HG02571 (cell line): ENCODE measurements around the gene PDE6A.
A peak's percentile ranks its signal among the peaks of the same experiment; 100 is the strongest.
"Not testable (repeated sequence)": the region's sequence is repeated elsewhere in the genome, so short reads cannot be mapped to it uniquely, and the experiment has no call there.

ENCODE experiments used
- ATAC-seq: cut with Tn5 transposase; IDR thresholded peaks from one replicate; pipeline ENCODE4 v1.9.1; 2021; ENCODE audit warnings: mild to moderate bottlenecking, moderate library complexity; ENCODE audit not compliant: unreplicated experiment

The PDE6A gene

DNA sequence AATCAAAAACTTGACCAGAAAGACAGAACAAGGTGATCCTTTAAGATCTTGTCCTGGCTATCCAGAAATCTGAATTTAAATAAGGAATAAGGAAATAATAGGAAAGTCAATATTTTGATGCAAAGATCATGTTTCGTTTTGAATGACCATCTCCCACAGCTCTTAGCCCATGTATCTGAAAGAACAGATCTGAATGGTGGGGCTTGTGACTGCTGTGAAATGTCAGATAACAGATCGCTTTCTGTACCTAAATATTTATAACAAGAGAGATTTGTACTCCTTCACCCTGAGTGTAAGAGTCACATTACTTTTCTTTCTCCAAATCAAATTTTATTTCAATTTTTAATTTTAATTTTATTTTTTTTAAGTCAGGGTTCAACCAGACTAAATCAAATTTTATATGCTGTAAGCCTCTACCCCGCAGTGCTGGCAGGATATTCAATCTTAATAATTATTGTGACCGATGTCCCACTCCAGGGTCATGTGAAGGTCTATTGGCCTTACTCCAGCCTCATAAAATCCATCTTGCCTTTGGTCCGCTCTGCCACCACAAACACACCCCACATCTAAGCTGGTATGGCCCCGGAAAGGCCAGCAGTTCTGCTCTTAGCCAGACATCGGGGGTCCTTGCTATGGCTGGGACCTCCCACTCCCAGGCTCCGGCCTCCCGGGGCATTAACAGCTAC lies 9.0 kb upstream of the PDE6A start:
- ATAC-seq, result no peak

GRCh38 chr5:149951138-149951749 lies 6.7 kb upstream of the PDE6A start:
- ATAC-seq, result no peak

- no peak for ATAC-seq
These were observed 4.4 kb upstream of the PDE6A start for GRCh38 chr5:149948993-149949392.

- ATAC-seq, result no peak
These were observed 1.5 kb upstream of the PDE6A start for GRCh38 chr5:149946118-149946517.

- not testable (repeated sequence) for ATAC-seq
These were observed 1.2 kb downstream of the PDE6A start for GRCh38 chr5:149943177-149943949.

- ATAC-seq, result not testable (repeated sequence)
These were observed 1.8 kb downstream of the PDE6A start for GRCh38 chr5:149942741-149943169.

DNA sequence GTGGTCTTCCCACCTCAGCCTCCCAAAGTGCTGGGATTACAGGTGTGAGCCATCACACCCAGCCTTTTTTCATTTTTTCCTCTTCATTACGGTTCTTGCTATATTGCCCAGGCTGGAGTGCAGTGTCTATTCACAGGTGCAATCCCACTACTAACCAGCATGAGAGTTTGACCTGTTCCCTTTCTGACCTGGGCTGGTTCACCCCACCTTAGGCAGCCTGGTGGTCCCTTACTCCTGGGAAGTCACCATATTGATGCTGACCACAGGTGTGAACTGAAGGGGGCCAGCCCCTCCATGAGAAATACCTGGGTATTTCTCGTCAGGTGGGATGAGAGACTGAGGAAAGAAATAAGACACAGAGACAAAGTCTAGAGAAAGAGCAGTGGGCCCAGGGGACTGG lies 2.4 kb downstream of the PDE6A start:
- ATAC-seq, result no peak

GRCh38 chr5:149941795-149942194 lies 2.8 kb downstream of the PDE6A start:
- no peak for ATAC-seq

GRCh38 chr5:149940941-149941644 lies 3.5 kb downstream of the PDE6A start:
- ATAC-seq, result no peak

- peak; percentile 59 for ATAC-seq
These were observed 4.5 kb downstream of the PDE6A start for GRCh38 chr5:149940077-149940574.

- no peak for ATAC-seq
These were observed 5.0 kb downstream of the PDE6A start for GRCh38 chr5:149939546-149939945.

DNA sequence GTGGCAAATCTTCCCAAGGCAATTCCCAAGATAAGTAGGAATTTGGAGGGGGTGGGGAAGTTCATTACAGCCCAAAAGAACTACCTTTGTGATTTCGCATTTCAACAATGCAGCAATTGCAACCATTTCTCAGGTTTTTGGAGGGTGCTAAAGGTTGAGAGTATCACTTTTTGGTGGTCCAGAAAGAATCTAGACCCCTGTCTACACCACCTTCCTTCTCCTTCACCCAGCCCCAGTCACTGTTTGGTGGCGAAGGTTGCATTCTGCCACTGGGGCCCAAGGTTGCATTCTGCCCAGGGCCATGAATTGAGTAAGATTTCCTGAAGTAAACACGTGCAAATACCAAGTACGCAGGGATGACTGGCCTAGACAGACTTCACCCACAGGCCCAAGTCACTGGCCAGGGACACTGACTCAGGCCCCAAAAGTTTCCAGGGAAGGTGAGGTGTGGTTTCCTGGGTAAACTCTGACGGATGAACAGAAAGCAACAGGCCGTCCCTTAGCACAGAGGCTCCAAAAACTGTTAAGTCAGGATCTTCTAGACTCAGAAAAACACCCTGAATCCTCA lies 5.7 kb downstream of the PDE6A start:
- no peak for ATAC-seq

- no peak for ATAC-seq
These were observed 6.3 kb downstream of the PDE6A start for GRCh38 chr5:149938279-149938678.

DNA sequence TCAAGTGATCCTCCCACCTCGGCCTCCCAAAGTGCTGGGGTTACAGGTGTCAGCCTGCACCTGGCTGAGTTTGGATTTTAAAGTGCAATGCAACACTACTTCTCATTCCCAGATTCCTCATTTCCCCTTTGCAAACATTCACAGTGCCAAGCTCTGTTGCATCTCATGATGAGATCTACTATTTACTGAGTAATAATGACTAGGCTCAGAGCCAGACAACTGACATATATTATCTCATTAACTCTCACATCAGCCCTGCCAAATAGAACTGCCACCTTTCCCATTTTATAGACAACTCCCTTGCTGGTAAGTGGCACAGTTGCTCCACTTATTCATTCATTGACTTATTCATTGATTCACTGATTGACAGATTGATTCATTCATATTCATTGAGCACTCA lies 7.0 kb downstream of the PDE6A start:
- no peak for ATAC-seq

- ATAC-seq, result no peak
These were observed 7.9 kb downstream of the PDE6A start for GRCh38 chr5:149936700-149937091.

- no peak for ATAC-seq
These were observed 8.4 kb downstream of the PDE6A start for GRCh38 chr5:149936044-149936699.

- no peak for ATAC-seq
These were observed 9.1 kb downstream of the PDE6A start for GRCh38 chr5:149935431-149935901.

- ATAC-seq, result no peak
These were observed 11.9 kb downstream of the PDE6A start for GRCh38 chr5:149932445-149933350.

- no peak for ATAC-seq
These were observed 12.6 kb downstream of the PDE6A start for GRCh38 chr5:149931992-149932436.
